DMS53 (cell line): ENCODE data around the gene IRF3.

Experiments
- DNase-seq: peaks from one replicate; lab custom pipeline; 2025; lab: John Stamatoyannopoulos, UW

The IRF3 gene

GRCh38 chr19:49669516-49669915 is 3.9 kb upstream of the IRF3 start:
- no peak for DNase-seq

GRCh38 chr19:49667473-49667872 is 1.8 kb upstream of the IRF3 start:
- DNase-seq, result no peak

- peak; percentile 42 for DNase-seq
These were observed 425 bp upstream of the IRF3 start for GRCh38 chr19:49666120-49666444.

GRCh38 chr19:49665036-49665350 is 664 bp downstream of the IRF3 start:
- DNase-seq, result no peak

GRCh38 chr19:49664171-49665035 is 1.3 kb downstream of the IRF3 start:
- peak; percentile 97 for DNase-seq

GRCh38 chr19:49663224-49663623 is 2.4 kb downstream of the IRF3 start:
- no peak for DNase-seq

GRCh38 chr19:49662011-49662410 is 3.6 kb downstream of the IRF3 start:
- DNase-seq, result no peak

- DNase-seq, result no peak
These were observed 5.2 kb downstream of the IRF3 start for GRCh38 chr19:49660338-49660961.

- no peak for DNase-seq
These were observed 6.9 kb downstream of the IRF3 start for GRCh38 chr19:49658566-49659442.

GRCh38 chr19:49658139-49658517 is 7.5 kb downstream of the IRF3 start:
- DNase-seq, result no peak

- no peak for DNase-seq
These were observed 8.0 kb downstream of the IRF3 start for GRCh38 chr19:49657493-49658138.

GRCh38 chr19:49656456-49657109 is 9.1 kb downstream of the IRF3 start:
- DNase-seq, result no peak

- no peak for DNase-seq
These were observed 9.8 kb downstream of the IRF3 start for GRCh38 chr19:49655570-49656455.

GRCh38 chr19:49654581-49654980 is 11.1 kb downstream of the IRF3 start:
- no peak for DNase-seq

GRCh38 chr19:49653466-49653806 is 12.2 kb downstream of the IRF3 start:
- DNase-seq, result no peak

- DNase-seq, result no peak
These were observed 12.8 kb downstream of the IRF3 start for GRCh38 chr19:49652551-49653465.

- DNase-seq, result no peak
These were observed 13.7 kb downstream of the IRF3 start for GRCh38 chr19:49651820-49652550.

GRCh38 chr19:49651029-49651819 is 14.4 kb downstream of the IRF3 start:
- no peak for DNase-seq
